Measurements from ENCODE around the gene PABPC1L. TPM values are rescaled to one million over a fixed set of nuclear protein-coding genes. Genes with fewer than 3 reads are reported as not detected.

PABPC1L gene
- total RNA-seq, 1 experiment from 2014 or later: 102 TPM

DNA sequence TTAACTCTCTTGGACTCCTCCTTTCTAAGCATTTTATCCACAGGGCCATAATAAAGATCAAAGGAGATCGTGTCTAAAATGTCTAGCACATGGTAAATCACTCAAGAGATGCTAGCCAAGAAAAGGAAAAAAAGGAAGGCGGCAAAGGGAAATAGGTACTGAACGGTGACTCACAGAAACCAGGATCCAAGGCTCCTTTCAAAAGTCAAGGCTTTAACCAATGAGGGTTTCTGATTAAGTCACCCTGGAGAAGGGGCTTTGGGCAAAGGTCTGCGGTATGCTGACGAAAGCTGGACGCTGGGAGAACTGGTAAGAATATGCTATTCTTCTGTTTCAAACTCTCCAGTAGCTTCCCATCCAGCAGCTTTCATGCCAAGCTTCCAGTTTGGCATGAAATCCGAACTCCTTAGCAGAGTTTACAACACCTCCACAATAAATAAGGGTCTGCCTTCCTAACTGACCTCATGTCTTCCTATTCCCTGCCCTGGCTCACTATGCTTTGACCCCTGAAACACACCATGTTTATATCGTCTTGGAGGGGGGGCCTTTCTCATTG lies 49.3 kb downstream of the PABPC1L start:
- H3K9me3 ChIP-seq (ENCODE audit: control insufficient read depth, insufficient read depth, low read depth, low read length): no peaks in the 10 kb centered on the region
- H3K4me3 ChIP-seq (ENCODE audit: low read depth in 2 of 2, low read length in 2 of 2): peak overlapping the region; percentile 77 to 91
- intact Hi-C loops (cut with micrococcal nuclease; ENCODE audit: unreplicated experiment): no loop called here
- peaks cover 7% of the 10 kb centered on the region for H3K36me3 ChIP-seq (ENCODE audit: control insufficient read depth, insufficient read depth, low read length)
- TF ChIP-seq SIN3A (IDR thresholded peaks at IDR 0.05; ENCODE audit: borderline replicate concordance, insufficient read depth, low read depth, low read length) (no peak), POLR2AphosphoS5 (IDR thresholded peaks at IDR 0.05; ENCODE audit: low read depth, low read length) (no peak), TCF7L2 (IDR thresholded peaks at IDR 0.05; ENCODE audit: low read depth, low read length) (no peak)
- TF ChIP-seq, protein P1, sequence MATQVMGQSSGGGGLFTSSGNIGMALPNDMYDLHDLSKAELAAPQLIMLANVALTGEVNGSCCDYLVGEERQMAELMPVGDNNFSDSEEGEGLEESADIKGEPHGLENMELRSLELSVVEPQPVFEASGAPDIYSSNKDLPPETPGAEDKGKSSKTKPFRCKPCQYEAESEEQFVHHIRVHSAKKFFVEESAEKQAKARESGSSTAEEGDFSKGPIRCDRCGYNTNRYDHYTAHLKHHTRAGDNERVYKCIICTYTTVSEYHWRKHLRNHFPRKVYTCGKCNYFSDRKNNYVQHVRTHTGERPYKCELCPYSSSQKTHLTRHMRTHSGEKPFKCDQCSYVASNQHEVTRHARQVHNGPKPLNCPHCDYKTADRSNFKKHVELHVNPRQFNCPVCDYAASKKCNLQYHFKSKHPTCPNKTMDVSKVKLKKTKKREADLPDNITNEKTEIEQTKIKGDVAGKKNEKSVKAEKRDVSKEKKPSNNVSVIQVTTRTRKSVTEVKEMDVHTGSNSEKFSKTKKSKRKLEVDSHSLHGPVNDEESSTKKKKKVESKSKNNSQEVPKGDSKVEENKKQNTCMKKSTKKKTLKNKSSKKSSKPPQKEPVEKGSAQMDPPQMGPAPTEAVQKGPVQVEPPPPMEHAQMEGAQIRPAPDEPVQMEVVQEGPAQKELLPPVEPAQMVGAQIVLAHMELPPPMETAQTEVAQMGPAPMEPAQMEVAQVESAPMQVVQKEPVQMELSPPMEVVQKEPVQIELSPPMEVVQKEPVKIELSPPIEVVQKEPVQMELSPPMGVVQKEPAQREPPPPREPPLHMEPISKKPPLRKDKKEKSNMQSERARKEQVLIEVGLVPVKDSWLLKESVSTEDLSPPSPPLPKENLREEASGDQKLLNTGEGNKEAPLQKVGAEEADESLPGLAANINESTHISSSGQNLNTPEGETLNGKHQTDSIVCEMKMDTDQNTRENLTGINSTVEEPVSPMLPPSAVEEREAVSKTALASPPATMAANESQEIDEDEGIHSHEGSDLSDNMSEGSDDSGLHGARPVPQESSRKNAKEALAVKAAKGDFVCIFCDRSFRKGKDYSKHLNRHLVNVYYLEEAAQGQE (IDR thresholded peaks at IDR 0.05; ENCODE audit: insufficient read depth in 1 of 2, low read depth in 2 of 2, low read length in 1 of 2): no peak
- TF ChIP-seq, protein P2, sequence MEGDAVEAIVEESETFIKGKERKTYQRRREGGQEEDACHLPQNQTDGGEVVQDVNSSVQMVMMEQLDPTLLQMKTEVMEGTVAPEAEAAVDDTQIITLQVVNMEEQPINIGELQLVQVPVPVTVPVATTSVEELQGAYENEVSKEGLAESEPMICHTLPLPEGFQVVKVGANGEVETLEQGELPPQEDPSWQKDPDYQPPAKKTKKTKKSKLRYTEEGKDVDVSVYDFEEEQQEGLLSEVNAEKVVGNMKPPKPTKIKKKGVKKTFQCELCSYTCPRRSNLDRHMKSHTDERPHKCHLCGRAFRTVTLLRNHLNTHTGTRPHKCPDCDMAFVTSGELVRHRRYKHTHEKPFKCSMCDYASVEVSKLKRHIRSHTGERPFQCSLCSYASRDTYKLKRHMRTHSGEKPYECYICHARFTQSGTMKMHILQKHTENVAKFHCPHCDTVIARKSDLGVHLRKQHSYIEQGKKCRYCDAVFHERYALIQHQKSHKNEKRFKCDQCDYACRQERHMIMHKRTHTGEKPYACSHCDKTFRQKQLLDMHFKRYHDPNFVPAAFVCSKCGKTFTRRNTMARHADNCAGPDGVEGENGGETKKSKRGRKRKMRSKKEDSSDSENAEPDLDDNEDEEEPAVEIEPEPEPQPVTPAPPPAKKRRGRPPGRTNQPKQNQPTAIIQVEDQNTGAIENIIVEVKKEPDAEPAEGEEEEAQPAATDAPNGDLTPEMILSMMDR (IDR thresholded peaks at IDR 0.05): no peak
- no peaks in the 10 kb centered on the region for H3K27me3 ChIP-seq (ENCODE audit: control insufficient read depth, insufficient read depth, low read length)
- BruUV-seq (replicated peaks): no TSS peak
- peaks cover 8% of the 10 kb centered on the region for H3K4me1 ChIP-seq (ENCODE audit: control insufficient read depth, insufficient read depth, low read length)
- DNase-seq (ENCODE audit: low read depth, low spot score) (no peak), ATAC-seq (peak; percentile 7; the same call in 1 of the 2 replicates)
- ChIA-PET CTCF (no interaction called here), POLR2A (interaction anchor here (0.5 to 0.6 kb wide), 2 partner anchors 42 to 1340 kb away, joined by 3 to 4 read pairs; no protein-coding TSS in a partner anchor)
- H3K27ac ChIP-seq (ENCODE audit: low read length): peak overlapping the region; percentile 94
- in situ Hi-C loops (cut with HindIII; ENCODE audit: low pct_unique_long_range_greater_than_20kb, low sequenced_read_pairs): no loop called here

DNA sequence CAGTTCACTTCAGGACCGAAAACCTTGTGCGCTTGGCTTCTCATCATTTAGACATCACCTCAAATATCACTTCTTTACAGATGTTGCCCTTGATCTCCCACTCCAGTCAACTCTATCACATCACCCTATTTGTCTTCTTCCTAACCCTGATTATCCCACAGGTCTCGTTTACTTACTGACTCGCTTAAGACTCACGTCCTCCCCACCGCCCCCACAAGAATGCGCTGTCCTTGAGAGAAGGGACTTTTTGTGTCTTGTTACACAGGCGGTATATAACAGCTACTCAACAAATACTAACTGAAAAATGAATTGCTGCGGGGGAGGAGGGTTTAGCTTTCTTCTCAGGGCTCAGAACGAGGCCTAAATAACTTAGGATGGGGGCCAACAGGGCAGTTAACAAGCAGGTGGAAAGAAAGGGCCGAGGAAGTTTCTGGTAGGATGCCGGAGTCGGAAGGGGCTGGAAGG lies 49.8 kb downstream of the PABPC1L start:
- ChIA-PET POLR2A (interaction anchor here (0.6 to 0.8 kb wide), 3 partner anchors 8 to 1339 kb away, joined by 3 to 4 read pairs (median 3); no protein-coding TSS in a partner anchor), CTCF (interaction anchor here (0.7 kb wide), 1 partner anchor 254 kb away, joined by 3 read pairs; no protein-coding TSS in a partner anchor)
- H3K27ac ChIP-seq (ENCODE audit: low read length): peak overlapping the region; percentile 94
- intact Hi-C loops (cut with micrococcal nuclease; ENCODE audit: unreplicated experiment): no loop called here
- no TSS peak for BruUV-seq (replicated peaks)
- H3K27me3 ChIP-seq (ENCODE audit: control insufficient read depth, insufficient read depth, low read length): no peaks in the 10 kb centered on the region
- H3K4me3 ChIP-seq (ENCODE audit: low read depth in 2 of 2, low read length in 2 of 2): peak overlapping the region; percentile 77 to 91
- H3K9me3 ChIP-seq (ENCODE audit: control insufficient read depth, insufficient read depth, low read depth, low read length): no peaks in the 10 kb centered on the region
- ATAC-seq (peak; percentile 65), DNase-seq (ENCODE audit: low read depth, low spot score) (no peak)
- TF ChIP-seq TCF7L2 (IDR thresholded peaks at IDR 0.05; ENCODE audit: low read depth, low read length): no peak
- TF ChIP-seq POLR2AphosphoS5 (IDR thresholded peaks at IDR 0.05; ENCODE audit: low read depth, low read length): no peak
- TF ChIP-seq, protein P1 (IDR thresholded peaks at IDR 0.05; ENCODE audit: insufficient read depth in 1 of 2, low read depth in 2 of 2, low read length in 1 of 2): no peak
- TF ChIP-seq, protein P2 (IDR thresholded peaks at IDR 0.05): no peak
- no peak for TF ChIP-seq SIN3A (IDR thresholded peaks at IDR 0.05; ENCODE audit: borderline replicate concordance, insufficient read depth, low read depth, low read length)
- in situ Hi-C loops (cut with HindIII; ENCODE audit: low pct_unique_long_range_greater_than_20kb, low sequenced_read_pairs): no loop called here
- peaks cover 7% of the 10 kb centered on the region for H3K36me3 ChIP-seq (ENCODE audit: control insufficient read depth, insufficient read depth, low read length)
- H3K4me1 ChIP-seq (ENCODE audit: control insufficient read depth, insufficient read depth, low read length): peaks cover 8% of the 10 kb centered on the region

Data from Panc1 (cell line).